HS-27A (cell line): Measurements from ENCODE around the gene HSCB.
A peak's percentile ranks its signal among the peaks of the same experiment; 100 is the strongest.
"Not testable (repeated sequence)": the region's sequence is repeated elsewhere in the genome, so short reads cannot be mapped to it uniquely, and the experiment has no call there.

Experiments used
- DNase-seq: peaks from one replicate; pipeline ENCODE4 v3.0.0-alpha.2; 2012; ENCODE audit warnings: low read depth, missing footprints

The HSCB gene

GRCh38 chr22:28741200-28741784, 547 bp upstream of the HSCB start:
- no peak for DNase-seq

GRCh38 chr22:28742562-28742962, 723 bp downstream of the HSCB start:
- DNase-seq = no peak

- no peak for DNase-seq
These were observed 2.0 kb downstream of the HSCB start for GRCh38 chr22:28743852-28744251.

- DNase-seq = peak; percentile 47
These were observed 8.6 kb downstream of the HSCB start for GRCh38 chr22:28750471-28750881.

GRCh38 chr22:28754512-28754911, 12.7 kb downstream of the HSCB start:
- DNase-seq = not testable (repeated sequence)

- no peak for DNase-seq
These were observed 18.2 kb downstream of the HSCB start for GRCh38 chr22:28759861-28760560.

GRCh38 chr22:28761449-28761755, 19.6 kb downstream of the HSCB start:
- DNase-seq = no peak

- not testable (repeated sequence) for DNase-seq
These were observed 20.2 kb downstream of the HSCB start for GRCh38 chr22:28762000-28762399.

- no peak for DNase-seq
These were observed 24.8 kb downstream of the HSCB start for GRCh38 chr22:28766628-28767027.

- no peak for DNase-seq
These were observed 27.0 kb downstream of the HSCB start for GRCh38 chr22:28768701-28769393.

GRCh38 chr22:28769394-28770085, 27.7 kb downstream of the HSCB start:
- DNase-seq = no peak

- DNase-seq = no peak
These were observed 29.5 kb downstream of the HSCB start for GRCh38 chr22:28771195-28771791.

- DNase-seq = peak; percentile 74
These were observed 31.0 kb downstream of the HSCB start, which contains the start of gene CCDC117 for GRCh38 chr22:28772633-28773460. TSS of gene CCDC117 (plus strand) at chr22:28772695. CDS start at chr22:28772850, 155 bp downstream.

- peak; percentile 7 for DNase-seq
These were observed 31.6 kb downstream of the HSCB start for GRCh38 chr22:28773461-28773867.

- DNase-seq = no peak
These were observed 32.5 kb downstream of the HSCB start for GRCh38 chr22:28774378-28774777.

- DNase-seq = no peak
These were observed 38.0 kb downstream of the HSCB start for GRCh38 chr22:28779833-28780232.

- DNase-seq = no peak
These were observed 38.5 kb downstream of the HSCB start for GRCh38 chr22:28780296-28780695.

GRCh38 chr22:28783786-28784671, 42.2 kb downstream of the HSCB start:
- no peak for DNase-seq

GRCh38 chr22:28788601-28789000, 46.8 kb downstream of the HSCB start:
- DNase-seq = no peak

- DNase-seq = no peak
These were observed 49.3 kb downstream of the HSCB start for GRCh38 chr22:28791124-28791523.
